Hepatocyte (in vitro differentiated cells): Measurements from ENCODE around the gene SLC66A2. TPM values are rescaled to one million over a fixed set of nuclear protein-coding genes. Genes with fewer than 3 reads are reported as not detected.

Experiments
- DNase-seq: peaks from one replicate; pipeline ENCODE4 v3.0.0-alpha.2; 2016; ENCODE audit warnings: low spot score
- H2AFZ ChIP-seq: fragments of 200-600 bp; sonication (generic); 2 replicates; pipeline ENCODE4 v1.6.0; 2016; ENCODE audit warnings: antibody characterized with exemption, mild to moderate bottlenecking
- H3K27ac ChIP-seq: fragments of 200-600 bp; sonication (generic); 2 replicates; pipeline ENCODE4 v1.5.1; 2016; ENCODE audit warnings: mild to moderate bottlenecking
- H3K27me3 ChIP-seq: fragments of 200-600 bp; sonication (generic); 2 replicates; pipeline ENCODE4 v1.6.1; 2016
- H3K36me3 ChIP-seq: fragments of 200-600 bp; sonication (generic); replicated peaks from 2 replicates; pipeline ENCODE4 v1.5.1; 2016; ENCODE audit warnings: low read depth; ENCODE audit not compliant: insufficient read depth
- H3K4me1 ChIP-seq: fragments of 200-600 bp; sonication (generic); 2 replicates; pipeline ENCODE4 v1.5.1; 2016; ENCODE audit warnings: mild to moderate bottlenecking, moderate library complexity; ENCODE audit not compliant: insufficient read depth
- H3K4me2 ChIP-seq: fragments of 200-600 bp; sonication (generic); 2 replicates; pipeline ENCODE4 v1.6.0; 2016
- H3K4me3 ChIP-seq: fragments of 200-600 bp; sonication (generic); 2 replicates; pipeline ENCODE4 v1.5.1; 2016; ENCODE audit warnings: mild to moderate bottlenecking
- H3K79me2 ChIP-seq: fragments of 200-600 bp; sonication (generic); 2 replicates; pipeline ENCODE4 v1.6.0; 2017; ENCODE audit warnings: mild to moderate bottlenecking
- H3K9me2 ChIP-seq: fragments of 200-600 bp; sonication (generic); replicated peaks from 2 replicates; pipeline ENCODE4 v1.6.0; 2017; ENCODE audit warnings: mild to moderate bottlenecking; ENCODE audit not compliant: insufficient read depth
- H3K9me3 ChIP-seq: fragments of 200-600 bp; sonication (generic); 2 replicates; pipeline ENCODE4 v1.5.1; 2016; ENCODE audit warnings: low read depth, mild to moderate bottlenecking
- H4K20me1 ChIP-seq: fragments of 200-600 bp; sonication (generic); 2 replicates; pipeline ENCODE4 v1.6.0; 2016; ENCODE audit warnings: mild to moderate bottlenecking; ENCODE audit not compliant: insufficient read depth, poor library complexity, severe bottlenecking
- CTCF ChIP-seq: fragments of 200-600 bp; sonication (generic); IDR thresholded peaks from 2 replicates; pipeline ENCODE4 v1.5.1; 2016; ENCODE audit warnings: antibody characterized with exemption, mild to moderate bottlenecking; ENCODE audit not compliant: poor library complexity
- EZH2 ChIP-seq: fragments of 200-600 bp; sonication (generic); IDR thresholded peaks from 2 replicates; pipeline ENCODE4 v1.6.1; 2016; ENCODE audit warnings: antibody characterized with exemption, mild to moderate bottlenecking, borderline replicate concordance
- EZH2phosphoT487 ChIP-seq: fragments of 200-600 bp; sonication (generic); IDR thresholded peaks from one replicate; pipeline ENCODE4 v1.6.1; 2018; ENCODE audit warnings: antibody characterized with exemption, mild to moderate bottlenecking, low read depth, moderate library complexity; ENCODE audit not compliant: unreplicated experiment, severe bottlenecking
- WGBS: methylation state at CpG from one replicate; pipeline ENCODE4 v1.1.6; 2016; ENCODE audit warnings: low lambda C conversion rate; ENCODE audit errors: missing lambda C conversion rate; 5-methylcytosine and 5-hydroxymethylcytosine counted together
- polyA plus RNA-seq: library from polyadenylated mRNA; unstranded; fragments of >200 nt; fragmentation: Nextera tagmentation; extraction: Ambion mirVana; gene quantifications from 2 replicates; pipeline ENCODE4 v1.2.1, GENCODE V29; 2016
- total RNA-seq: library from RNA; depleted of rRNA; stranded (reverse); fragments of >200 nt; gene quantifications from 2 replicates; pipeline ENCODE4 v1.2.3, GENCODE V29; 2014

The SLC66A2 gene
- total and polyA plus RNA-seq, 2 experiments from 2014 or later, result 31.1 to 36.5 TPM

DNA sequence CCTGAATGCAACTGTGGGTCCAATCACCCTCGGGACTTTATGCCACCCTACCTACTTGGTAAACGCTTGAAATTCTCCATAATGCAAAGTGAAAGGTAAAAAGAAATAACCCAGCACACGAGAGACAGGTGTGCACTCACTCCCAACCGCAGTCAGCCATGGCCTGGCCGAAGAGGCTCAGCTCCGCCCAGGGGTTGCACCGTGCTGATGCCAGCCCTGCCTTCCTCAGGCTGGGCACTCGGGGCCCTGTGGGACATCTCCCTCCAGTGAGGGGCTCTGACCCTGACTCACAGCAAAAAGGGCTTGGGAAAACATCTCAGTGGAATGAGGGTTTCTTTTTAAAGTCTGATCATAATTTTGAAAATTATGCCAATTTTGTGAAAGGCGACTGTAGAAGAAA lies 13.3 kb downstream of the SLC66A2 start:
- Histone ChIP-seq H3K9me2 (no peaks in the 10 kb centered on the region), H2AFZ (no peak overlapping the region), H3K9me3 (no peaks in the 10 kb centered on the region), H3K27ac (no peak overlapping the region), H3K79me2 (peaks cover 68% of the 10 kb centered on the region), H3K4me1 (peaks cover 28% of the 10 kb centered on the region), H3K36me3 (no peaks in the 10 kb centered on the region), H4K20me1 (peaks cover 4% of the 10 kb centered on the region), H3K27me3 (no peaks in the 10 kb centered on the region), H3K4me3 (no peak overlapping the region), H3K4me2 (no peak overlapping the region)
- DNase-seq, result no peak
- TF ChIP-seq CTCF (no peak), EZH2 (no peak), EZH2phosphoT487 (no peak)
- WGBS, result 97% methylated on average over 9 of the region's 9 CpGs

- Histone ChIP-seq H3K79me2 (peaks cover 74% of the 10 kb centered on the region), H3K9me2 (no peaks in the 10 kb centered on the region), H3K4me1 (peaks cover 23% of the 10 kb centered on the region), H4K20me1 (no peaks in the 10 kb centered on the region), H2AFZ (no peak overlapping the region), H3K27me3 (no peaks in the 10 kb centered on the region), H3K27ac (no peak overlapping the region), H3K4me3 (no peak overlapping the region), H3K4me2 (no peak overlapping the region), H3K9me3 (peaks cover 7% of the 10 kb centered on the region), H3K36me3 (no peaks in the 10 kb centered on the region)
- DNase-seq, result no peak
- TF ChIP-seq CTCF, result no peak
- no peak for TF ChIP-seq EZH2phosphoT487
- TF ChIP-seq EZH2, result no peak
- 97% methylated on average over 25 of the region's 25 CpGs for WGBS
Measured at GRCh38 chr18:79937103-79937860, 14.2 kb downstream of the SLC66A2 start.

DNA sequence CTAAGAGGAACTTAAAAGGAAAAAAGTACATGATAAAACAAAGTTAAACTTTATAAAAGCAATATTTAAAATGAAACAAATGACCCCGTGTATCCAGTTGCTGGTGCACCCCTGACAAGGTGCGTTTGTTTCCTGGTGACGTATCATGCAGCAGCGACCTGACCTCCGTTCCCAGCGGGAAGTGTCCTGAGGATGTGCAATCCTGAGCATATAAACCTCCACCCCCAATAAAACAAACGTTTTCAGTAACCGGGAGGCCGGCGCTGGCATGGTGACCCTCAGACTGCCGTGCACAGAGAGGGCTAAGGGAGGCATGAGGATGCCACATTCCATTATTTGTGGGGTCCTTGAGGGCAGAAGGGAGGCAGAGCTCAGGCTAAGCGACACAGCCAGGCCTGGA lies 14.8 kb downstream of the SLC66A2 start:
- no peak for TF ChIP-seq EZH2
- TF ChIP-seq EZH2phosphoT487, result no peak
- no peak for TF ChIP-seq CTCF
- Histone ChIP-seq H3K27me3 (no peaks in the 10 kb centered on the region), H4K20me1 (no peaks in the 10 kb centered on the region), H3K27ac (no peak overlapping the region), H3K36me3 (no peaks in the 10 kb centered on the region), H3K4me2 (no peak overlapping the region), H2AFZ (no peak overlapping the region), H3K9me3 (peaks cover 11% of the 10 kb centered on the region), H3K79me2 (peaks cover 78% of the 10 kb centered on the region), H3K9me2 (no peaks in the 10 kb centered on the region), H3K4me3 (no peak overlapping the region), H3K4me1 (peaks cover 16% of the 10 kb centered on the region)
- 82% methylated on average over 12 of the region's 12 CpGs for WGBS
- DNase-seq, result no peak
